Measurements from ENCODE around the gene CCT7. TPM values are rescaled to one million over a fixed set of nuclear protein-coding genes. Genes with fewer than 3 reads are reported as not detected.

The CCT7 gene
- total and polyA plus RNA-seq, 10 donors: 112 to 184 (median 150) TPM

DNA sequence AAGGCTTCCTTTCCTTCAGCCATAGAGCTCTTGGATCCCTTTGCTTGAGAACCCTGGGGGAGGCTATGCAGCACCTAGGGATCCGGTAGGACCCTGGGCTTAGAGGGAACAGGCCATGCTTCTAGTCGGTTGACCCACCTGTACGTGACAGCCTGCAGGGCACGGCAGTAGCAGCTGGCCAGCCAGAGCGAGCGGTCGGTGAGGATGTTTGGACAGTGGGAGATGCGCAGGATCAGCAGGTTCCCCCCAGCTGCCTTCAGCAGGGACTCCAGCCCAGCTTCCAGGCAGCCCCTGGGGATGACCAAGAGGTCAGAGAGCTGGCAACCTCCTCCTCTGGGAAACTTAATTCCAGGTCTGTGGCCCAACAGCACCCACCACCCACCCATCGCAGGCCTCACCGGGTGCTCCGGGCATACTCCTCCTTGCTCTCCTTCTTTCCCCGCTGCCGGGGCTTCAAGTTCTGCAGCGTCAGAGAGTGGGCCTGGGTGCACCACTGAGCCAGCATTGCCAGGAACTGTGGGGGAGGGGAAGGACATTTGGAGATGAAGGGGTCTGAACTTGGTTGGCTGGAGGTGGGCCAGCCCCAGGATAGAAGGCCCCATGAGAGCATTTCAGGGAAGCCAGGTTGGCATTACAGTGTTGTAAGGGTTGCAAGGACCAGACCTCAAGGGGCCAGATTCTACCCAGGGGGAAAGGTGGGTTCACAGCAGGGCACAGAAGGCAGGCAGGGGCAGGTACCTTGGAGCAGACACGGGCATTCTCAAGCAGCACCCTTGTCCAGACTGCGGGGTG is 29.6 kb downstream of the CCT7 start:
- Histone ChIP-seq H3K27me3 (replicated peaks in 1 of 7) (peaks cover 0 to 14% (median 0%) of the 10 kb centered on the region in 7 donors), H3K4me3 (no peak overlapping the region), H3K4me1 (peaks cover 0 to 5% (median 2%) of the 10 kb centered on the region in 6 donors), H3K36me3 (peaks cover 0 to 74% (median 9%) of the 10 kb centered on the region in 6 donors), H3K27ac (no peak overlapping the region), H3K9me3 (no peaks in the 10 kb centered on the region)
- TF ChIP-seq, protein P1, sequence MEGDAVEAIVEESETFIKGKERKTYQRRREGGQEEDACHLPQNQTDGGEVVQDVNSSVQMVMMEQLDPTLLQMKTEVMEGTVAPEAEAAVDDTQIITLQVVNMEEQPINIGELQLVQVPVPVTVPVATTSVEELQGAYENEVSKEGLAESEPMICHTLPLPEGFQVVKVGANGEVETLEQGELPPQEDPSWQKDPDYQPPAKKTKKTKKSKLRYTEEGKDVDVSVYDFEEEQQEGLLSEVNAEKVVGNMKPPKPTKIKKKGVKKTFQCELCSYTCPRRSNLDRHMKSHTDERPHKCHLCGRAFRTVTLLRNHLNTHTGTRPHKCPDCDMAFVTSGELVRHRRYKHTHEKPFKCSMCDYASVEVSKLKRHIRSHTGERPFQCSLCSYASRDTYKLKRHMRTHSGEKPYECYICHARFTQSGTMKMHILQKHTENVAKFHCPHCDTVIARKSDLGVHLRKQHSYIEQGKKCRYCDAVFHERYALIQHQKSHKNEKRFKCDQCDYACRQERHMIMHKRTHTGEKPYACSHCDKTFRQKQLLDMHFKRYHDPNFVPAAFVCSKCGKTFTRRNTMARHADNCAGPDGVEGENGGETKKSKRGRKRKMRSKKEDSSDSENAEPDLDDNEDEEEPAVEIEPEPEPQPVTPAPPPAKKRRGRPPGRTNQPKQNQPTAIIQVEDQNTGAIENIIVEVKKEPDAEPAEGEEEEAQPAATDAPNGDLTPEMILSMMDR (IDR thresholded peaks at IDR 0.05 in 8 of 11, conservative IDR thresholded peaks at IDR 0.05 in 3 of 11): no peak
- TF ChIP-seq POLR2AphosphoS5 (IDR thresholded peaks at IDR 0.05): no peak
- no peak for TF ChIP-seq POLR2A (IDR thresholded peaks at IDR 0.05)
- intact Hi-C loops (cut with DNase I; ENCODE audit: low total_unique reads): no loop called here
- WGBS, 5 donors: 94 to 98% (median 95%) methylated on average over 9 to 16 of the region's 16 CpGs
- DNase-seq: no peak

DNA sequence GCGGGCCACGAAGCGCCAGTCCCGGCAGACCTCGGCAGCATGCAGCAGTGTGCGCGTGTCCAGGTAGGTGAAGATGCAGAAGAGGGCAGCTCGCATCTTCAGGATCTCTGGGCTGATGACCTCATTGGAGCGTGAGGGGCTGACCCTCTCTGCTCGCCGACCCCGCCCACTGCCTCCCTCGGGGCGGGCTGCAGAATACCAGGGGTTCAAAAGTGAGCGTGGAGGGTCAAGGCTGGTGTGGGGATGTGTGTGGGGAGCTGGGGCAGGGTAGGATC is 30.2 kb downstream of the CCT7 start:
- no peak for DNase-seq
- no peaks in the 10 kb centered on the region for H3K9me3 ChIP-seq
- peaks cover 0 to 20% (median 0%) of the 10 kb centered on the region in 7 donors for H3K27me3 ChIP-seq (replicated peaks in 1 of 7)
- 86 to 94% (median 92%) methylated on average over 15 of the region's 15 CpGs for whole genome bisulfite sequencing, 5 donors
- TF ChIP-seq, protein P1 (IDR thresholded peaks at IDR 0.05 in 8 of 11, conservative IDR thresholded peaks at IDR 0.05 in 3 of 11): no peak
- TF ChIP-seq POLR2AphosphoS5 (IDR thresholded peaks at IDR 0.05): no peak
- no peak for TF ChIP-seq POLR2A (IDR thresholded peaks at IDR 0.05)
- no peak overlapping the region for H3K27ac ChIP-seq
- H3K36me3 ChIP-seq: peaks cover 0 to 73% (median 9%) of the 10 kb centered on the region in 6 donors
- peaks cover 0 to 9% (median 5%) of the 10 kb centered on the region in 6 donors for H3K4me1 ChIP-seq
- no peak overlapping the region for H3K4me3 ChIP-seq
- intact Hi-C loops (cut with DNase I; ENCODE audit: low total_unique reads): no loop called here

GRCh38 chr2:73264783-73265182 is 30.7 kb downstream of the CCT7 start:
- H3K27me3 ChIP-seq (replicated peaks in 1 of 7): peaks cover 0 to 25% (median 0%) of the 10 kb centered on the region in 7 donors
- TF ChIP-seq POLR2A (IDR thresholded peaks at IDR 0.05) (no peak), POLR2AphosphoS5 (IDR thresholded peaks at IDR 0.05) (no peak)
- TF ChIP-seq, protein P1 (IDR thresholded peaks at IDR 0.05 in 8 of 11, conservative IDR thresholded peaks at IDR 0.05 in 3 of 11): no peak
- H3K4me3 ChIP-seq: no peak overlapping the region
- DNase-seq: no peak
- WGBS, 5 donors: 73 to 92% (median 87%) methylated on average over 3 to 4 of the region's 4 CpGs
- H3K9me3 ChIP-seq: no peaks in the 10 kb centered on the region
- H3K36me3 ChIP-seq: peaks cover 0 to 68% (median 9%) of the 10 kb centered on the region in 6 donors
- no peak overlapping the region for H3K27ac ChIP-seq
- intact Hi-C loops (cut with DNase I; ENCODE audit: low total_unique reads): no loop called here
- H3K4me1 ChIP-seq: peaks cover 0 to 12% (median 6%) of the 10 kb centered on the region in 6 donors

GRCh38 chr2:73265298-73266060 is 31.4 kb downstream of the CCT7 start:
- 88 to 93% (median 92%) methylated on average over 13 to 28 of the region's 28 CpGs for WGBS, 5 donors
- peaks cover 0 to 61% (median 9%) of the 10 kb centered on the region in 6 donors for H3K36me3 ChIP-seq
- H3K27ac ChIP-seq: no peak overlapping the region
- peaks cover 0 to 26% (median 0%) of the 10 kb centered on the region in 7 donors for H3K27me3 ChIP-seq (replicated peaks in 1 of 7)
- H3K4me1 ChIP-seq: peaks cover 0 to 16% (median 7%) of the 10 kb centered on the region in 6 donors
- H3K9me3 ChIP-seq: no peaks in the 10 kb centered on the region
- intact Hi-C loops (cut with DNase I; ENCODE audit: low total_unique reads): no loop called here
- no peak for DNase-seq
- TF ChIP-seq POLR2AphosphoS5 (IDR thresholded peaks at IDR 0.05) (no peak), POLR2A (IDR thresholded peaks at IDR 0.05) (no peak)
- TF ChIP-seq, protein P1 (IDR thresholded peaks at IDR 0.05 in 8 of 11, conservative IDR thresholded peaks at IDR 0.05 in 3 of 11): no peak
- H3K4me3 ChIP-seq: no peak overlapping the region
